ENCODE measurements around the gene NRXN2. TPM values are rescaled to one million over a fixed set of nuclear protein-coding genes. Genes with fewer than 3 reads are reported as not detected.

The NRXN2 gene
- polyA plus RNA-seq, 1 experiment, result 0.20 TPM

DNA sequence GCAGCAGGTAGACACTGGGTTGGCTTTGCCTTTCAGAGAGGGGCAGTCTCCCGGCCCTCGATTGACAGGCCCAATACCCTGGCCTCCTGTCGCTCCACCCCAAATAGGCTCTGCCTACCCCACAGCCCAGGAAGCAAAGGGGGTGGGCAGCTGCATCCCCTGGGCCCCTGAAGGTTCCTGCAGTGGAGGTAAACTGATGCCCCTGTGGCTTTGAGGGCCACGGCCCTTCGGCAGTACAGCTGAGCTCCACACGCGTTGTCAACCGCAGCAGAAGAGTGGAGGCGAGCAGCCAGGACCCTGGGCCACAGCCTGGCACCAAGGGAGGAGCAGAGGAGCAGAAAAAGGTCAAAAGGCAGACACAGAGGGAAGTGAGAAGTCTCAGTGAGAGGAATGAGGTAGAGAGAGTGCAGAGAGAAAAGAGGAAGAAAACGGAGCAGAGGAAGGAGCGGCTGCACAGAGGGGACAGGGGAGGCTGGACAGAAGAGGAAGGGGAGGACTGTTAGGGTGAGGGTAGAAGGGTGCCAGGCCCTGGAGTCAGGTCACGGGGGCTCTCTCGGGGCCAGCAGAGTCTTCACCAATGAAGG lies 67.9 kb downstream of the NRXN2 start:
- Histone ChIP-seq H3K27me3 (ENCODE audit: control insufficient read depth, insufficient read depth, low read length) (0 out of 2 replicates have a peak, but pooled peaks cover 1% of the 10 kb centered on the region), H3K36me3 (ENCODE audit: control insufficient read depth, insufficient read depth, low read length) (no peaks in the 10 kb centered on the region), H3K4me3 (ENCODE audit: low read depth, low read length) (no peak overlapping the region)
- CTCF ChIA-PET, result interaction anchor here (0.6 to 1.3 kb wide), 3 partner anchors 9 to 182 kb away, joined by 3 to 4 read pairs (median 3); no protein-coding TSS in a partner anchor
- POLR2A ChIA-PET, result no interaction called here
- DNase-seq (ENCODE audit: low read depth), result no peak
- TF ChIP-seq, protein P1, sequence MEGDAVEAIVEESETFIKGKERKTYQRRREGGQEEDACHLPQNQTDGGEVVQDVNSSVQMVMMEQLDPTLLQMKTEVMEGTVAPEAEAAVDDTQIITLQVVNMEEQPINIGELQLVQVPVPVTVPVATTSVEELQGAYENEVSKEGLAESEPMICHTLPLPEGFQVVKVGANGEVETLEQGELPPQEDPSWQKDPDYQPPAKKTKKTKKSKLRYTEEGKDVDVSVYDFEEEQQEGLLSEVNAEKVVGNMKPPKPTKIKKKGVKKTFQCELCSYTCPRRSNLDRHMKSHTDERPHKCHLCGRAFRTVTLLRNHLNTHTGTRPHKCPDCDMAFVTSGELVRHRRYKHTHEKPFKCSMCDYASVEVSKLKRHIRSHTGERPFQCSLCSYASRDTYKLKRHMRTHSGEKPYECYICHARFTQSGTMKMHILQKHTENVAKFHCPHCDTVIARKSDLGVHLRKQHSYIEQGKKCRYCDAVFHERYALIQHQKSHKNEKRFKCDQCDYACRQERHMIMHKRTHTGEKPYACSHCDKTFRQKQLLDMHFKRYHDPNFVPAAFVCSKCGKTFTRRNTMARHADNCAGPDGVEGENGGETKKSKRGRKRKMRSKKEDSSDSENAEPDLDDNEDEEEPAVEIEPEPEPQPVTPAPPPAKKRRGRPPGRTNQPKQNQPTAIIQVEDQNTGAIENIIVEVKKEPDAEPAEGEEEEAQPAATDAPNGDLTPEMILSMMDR (IDR thresholded peaks at IDR 0.05; ENCODE audit: insufficient read depth, low read depth, low read length), result no peak

DNA sequence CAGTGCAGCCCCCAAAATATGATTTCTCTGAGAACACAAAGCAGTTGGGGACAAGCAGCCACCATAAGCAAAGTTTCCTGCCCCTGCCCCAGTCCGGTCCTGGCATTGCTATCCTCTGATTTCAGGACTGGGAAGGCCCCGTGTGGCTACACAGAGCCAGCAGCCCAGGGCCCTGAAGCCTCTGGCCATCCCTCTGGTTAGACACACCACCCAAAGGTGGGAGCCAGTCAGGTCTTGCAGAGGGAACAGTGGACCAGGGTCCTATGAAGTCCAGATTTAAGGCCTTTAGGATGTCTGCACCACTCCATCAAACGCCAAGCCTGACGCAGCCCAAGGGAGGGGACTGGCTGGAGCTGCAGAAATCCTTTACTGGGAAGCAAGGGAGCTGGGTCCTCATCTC lies 68.6 kb downstream of the NRXN2 start:
- Histone ChIP-seq H3K36me3 (ENCODE audit: control insufficient read depth, insufficient read depth, low read length) (no peaks in the 10 kb centered on the region), H3K4me3 (ENCODE audit: low read depth, low read length) (no peak overlapping the region), H3K27me3 (ENCODE audit: control insufficient read depth, insufficient read depth, low read length) (0 out of 2 replicates have a peak, but pooled peaks cover 1% of the 10 kb centered on the region)
- ChIA-PET CTCF (interaction anchor here (1.0 to 5.5 kb wide), 3 partner anchors 8 to 204 kb away, joined by 3 to 67 read pairs (median 3); no protein-coding TSS in a partner anchor), POLR2A (no interaction called here)
- TF ChIP-seq, protein P1 (IDR thresholded peaks at IDR 0.05; ENCODE audit: insufficient read depth, low read depth, low read length), result no peak
- no peak for DNase-seq (ENCODE audit: low read depth)

DNA sequence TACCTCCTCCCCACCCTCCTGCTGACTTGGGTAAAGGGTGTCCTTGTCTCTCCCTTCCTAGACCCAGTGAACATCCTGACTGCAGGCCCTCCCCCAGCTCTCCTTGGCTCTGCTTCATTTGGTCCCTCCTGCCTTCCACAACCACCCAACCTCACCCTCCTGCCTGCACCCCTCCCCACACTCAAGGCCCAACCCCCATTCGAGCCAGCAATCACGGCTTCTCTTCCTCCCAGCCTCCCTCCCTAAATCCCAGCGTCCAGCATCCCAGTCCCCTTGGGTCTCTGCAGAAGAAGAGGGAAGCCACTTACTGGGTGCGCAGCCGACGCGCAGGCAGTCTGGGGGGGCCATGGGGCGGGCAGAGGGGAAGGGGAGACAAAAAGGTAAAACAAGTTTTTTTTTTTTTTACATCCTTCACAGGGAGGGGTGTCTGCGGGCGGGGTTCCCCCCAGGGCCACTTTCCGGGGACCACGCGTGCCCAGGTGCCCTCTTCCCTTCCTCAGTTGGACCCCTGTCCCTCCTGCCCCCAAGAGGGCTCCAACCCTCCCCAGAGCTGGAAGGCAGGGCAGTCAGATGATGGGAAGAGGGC lies 69.5 kb downstream of the NRXN2 start:
- ChIA-PET CTCF (interaction anchor here (0.7 to 5.5 kb wide), 19 partner anchors 7 to 203 kb away, joined by 3 to 67 read pairs (median 4); no protein-coding TSS in a partner anchor), POLR2A (no interaction called here)
- no peak overlapping the region for H3K4me3 ChIP-seq (ENCODE audit: low read depth, low read length)
- no peak for DNase-seq (ENCODE audit: low read depth)
- peaks cover 5% of the 10 kb centered on the region; the same call in 1 of the 2 replicates for H3K27me3 ChIP-seq (ENCODE audit: control insufficient read depth, insufficient read depth, low read length)
- H3K36me3 ChIP-seq (ENCODE audit: control insufficient read depth, insufficient read depth, low read length), result no peaks in the 10 kb centered on the region
- TF ChIP-seq, protein P1 (IDR thresholded peaks at IDR 0.05; ENCODE audit: insufficient read depth, low read depth, low read length), result no peak

DNA sequence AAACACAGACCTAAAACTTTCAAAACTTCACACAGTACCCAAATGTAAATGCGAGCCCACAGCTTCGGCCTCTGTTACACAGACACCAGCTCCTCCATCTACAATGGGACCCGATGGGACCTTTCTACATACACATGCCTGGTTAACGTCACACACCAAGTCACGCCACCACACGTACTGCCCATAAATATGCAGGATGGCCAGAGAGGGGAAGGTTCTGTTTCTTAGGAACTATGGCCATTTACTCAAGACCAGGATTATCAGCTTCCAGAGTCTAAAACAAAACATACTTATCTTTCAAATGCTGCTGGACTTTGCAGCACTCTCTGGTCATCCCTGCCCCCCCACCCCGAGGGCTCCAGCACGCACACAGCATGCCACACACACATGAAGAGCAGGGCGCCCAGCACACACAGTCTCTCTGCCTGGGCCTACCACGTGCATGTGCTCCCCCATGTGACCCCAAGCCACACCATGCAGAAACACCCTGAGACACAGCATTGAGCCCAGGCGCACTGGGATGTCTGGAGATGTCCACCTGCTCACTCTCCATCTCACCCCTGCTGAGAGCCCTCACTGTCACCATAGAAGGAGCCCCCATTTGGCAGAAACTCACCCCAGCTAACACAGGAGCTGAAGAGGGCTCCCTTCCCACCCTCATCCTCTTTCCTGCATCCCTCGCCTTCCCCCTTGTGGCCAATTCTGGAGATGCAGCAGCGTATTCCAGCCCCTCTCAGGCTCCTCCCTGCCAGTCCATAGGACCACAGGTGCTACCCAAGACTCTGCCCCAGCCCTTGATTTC lies 70.2 kb downstream of the NRXN2 start:
- CTCF ChIA-PET, result interaction anchor here (0.5 to 5.5 kb wide), 34 partner anchors 8 to 320 kb away, joined by 3 to 67 read pairs (median 4); no protein-coding TSS in a partner anchor
- TF ChIP-seq, protein P1 (IDR thresholded peaks at IDR 0.05; ENCODE audit: insufficient read depth, low read depth, low read length), result peak; percentile 92
- Histone ChIP-seq H3K4me3 (ENCODE audit: low read depth, low read length) (no peak overlapping the region), H3K36me3 (ENCODE audit: control insufficient read depth, insufficient read depth, low read length) (no peaks in the 10 kb centered on the region), H3K27me3 (ENCODE audit: control insufficient read depth, insufficient read depth, low read length) (peaks cover 5% of the 10 kb centered on the region; the same call in 1 of the 2 replicates)
- POLR2A ChIA-PET, result no interaction called here
- DNase-seq (ENCODE audit: low read depth), result no peak
